Measurements from ENCODE around the gene CST1.
"Not testable (repeated sequence)": the region's sequence is repeated elsewhere in the genome, so short reads cannot be mapped to it uniquely, and the experiment has no call there.

The CST1 gene

GRCh38 chr20:23754731-23755130 lies 4.0 kb upstream of the CST1 start:
- DNase-seq, result no peak

- DNase-seq, result no peak
Observed at GRCh38 chr20:23753589-23753988, 2.9 kb upstream of the CST1 start.

GRCh38 chr20:23753194-23753548 lies 2.4 kb upstream of the CST1 start:
- no peak for DNase-seq

GRCh38 chr20:23752481-23753193 lies 1.9 kb upstream of the CST1 start:
- DNase-seq, result no peak

GRCh38 chr20:23752019-23752418 lies 1.3 kb upstream of the CST1 start:
- no peak for DNase-seq

- no peak for DNase-seq
Observed at GRCh38 chr20:23749746-23750145, 989 bp downstream of the CST1 start.

- DNase-seq, result not testable (repeated sequence)
Observed at GRCh38 chr20:23748975-23749374, 1.8 kb downstream of the CST1 start.

- not testable (repeated sequence) for DNase-seq
Observed at GRCh38 chr20:23747551-23747950, 3.2 kb downstream of the CST1 start.

- not testable (repeated sequence) for DNase-seq
Observed at GRCh38 chr20:23747092-23747491, 3.6 kb downstream of the CST1 start.

GRCh38 chr20:23746321-23746720 lies 4.4 kb downstream of the CST1 start:
- DNase-seq, result no peak

GRCh38 chr20:23745247-23745646 lies 5.5 kb downstream of the CST1 start:
- no peak for DNase-seq

- no peak for DNase-seq
Observed at GRCh38 chr20:23744817-23745216, 5.9 kb downstream of the CST1 start.

- not testable (repeated sequence) for DNase-seq
Observed at GRCh38 chr20:23735391-23735790, 15.3 kb downstream of the CST1 start.

- not testable (repeated sequence) for DNase-seq
Observed at GRCh38 chr20:23734949-23735348, 15.8 kb downstream of the CST1 start.

- not testable (repeated sequence) for DNase-seq
Observed at GRCh38 chr20:23734440-23734839, 16.3 kb downstream of the CST1 start.

- DNase-seq, result no peak
Observed at GRCh38 chr20:23727016-23727415, 23.7 kb downstream of the CST1 start.

GRCh38 chr20:23725102-23725501 lies 25.6 kb downstream of the CST1 start:
- DNase-seq, result no peak

GRCh38 chr20:23723659-23724307 lies 27.0 kb downstream of the CST1 start:
- not testable (repeated sequence) for DNase-seq

GRCh38 chr20:23722851-23723250 lies 27.9 kb downstream of the CST1 start:
- DNase-seq, result not testable (repeated sequence)

GRCh38 chr20:23721962-23722361 lies 28.8 kb downstream of the CST1 start:
- no peak for DNase-seq

- not testable (repeated sequence) for DNase-seq
Observed at GRCh38 chr20:23719351-23719750, 31.4 kb downstream of the CST1 start.

GRCh38 chr20:23711778-23712177 lies 39.0 kb downstream of the CST1 start:
- not testable (repeated sequence) for DNase-seq

GRCh38 chr20:23710771-23711170 lies 40.0 kb downstream of the CST1 start:
- no peak for DNase-seq

GRCh38 chr20:23705895-23706294 lies 44.8 kb downstream of the CST1 start:
- DNase-seq, result no peak

- no peak for DNase-seq
Observed at GRCh38 chr20:23702021-23702420, 48.7 kb downstream of the CST1 start.
